Thyroid gland (tissue), 4 donors: Measurements from ENCODE around the gene KCNIP1. TPM values are rescaled to one million over a fixed set of nuclear protein-coding genes. Genes with fewer than 3 reads are reported as not detected.

ENCODE experiments used
- DNase-seq, 2 donors: peaks; one replicate each; pipeline ENCODE4 v3.0.0-alpha.2; 2019
- H3K27ac ChIP-seq, 3 donors: fragments of 200-600 bp; sonication (generic); 1 replicate in 2 of 3; 2 replicates in 1 of 3; pipeline ENCODE4 v1.5.1; 2016 to 2019; ENCODE audit warnings: mild to moderate bottlenecking in 1 of 3, moderate library complexity in 1 of 3
- H3K27me3 ChIP-seq: fragments of 200-600 bp; sonication (generic); one replicate; pipeline ENCODE4 v1.5.1; 2019
- H3K36me3 ChIP-seq, 2 donors: fragments of 200-600 bp; sonication (generic); one replicate each; pipeline ENCODE4 v1.5.1; 2016 to 2019
- H3K4me1 ChIP-seq, 2 donors: fragments of 200-600 bp; sonication (generic); one replicate each; pipeline ENCODE4 v1.5.1; 2017 to 2019
- H3K4me3 ChIP-seq, 3 donors: fragments of 200-600 bp; sonication (generic); replicated peaks in 1 of 3; 1 replicate in 2 of 3; 2 replicates in 1 of 3; pipeline ENCODE4 v1.5.1; 2016; ENCODE audit warnings: mild to moderate bottlenecking in 1 of 3
- H3K9me3 ChIP-seq: fragments of 200-600 bp; sonication (generic); one replicate; pipeline ENCODE4 v1.5.1; 2017
- CTCF ChIP-seq, 6 experiments: fragments of 200-600 bp in 3 of 6; fragments of 450-650 bp in 3 of 6; sonication (generic) in 3 of 6; IDR thresholded peaks; one replicate each; pipeline ENCODE4 v1.5.1; 2016 to 2019; ENCODE audit warnings: antibody characterized with exemption in 6 of 6, mild to moderate bottlenecking in 2 of 6, inconsistent platforms in 1 of 6, moderate library complexity in 1 of 6
- POLR2A ChIP-seq, 2 donors: fragments of 450-650 bp; IDR thresholded peaks; one replicate each; pipeline ENCODE4 v1.6.1; 2017; ENCODE audit warnings: antibody characterized with exemption in 2 of 2, mild to moderate bottlenecking in 2 of 2, moderate library complexity in 1 of 2
- WGBS, 2 donors: methylation state at CpG; one replicate each; pipeline ENCODE4 v1.1.5; 2017; 5-methylcytosine and 5-hydroxymethylcytosine counted together
- intact Hi-C: fragments of 100-400 bp; cut with DNase I; formaldehyde crosslinking; loops from one replicate; pipeline ENCODE4 v1.15.1; 2023
- total RNA-seq, 4 donors: library from RNA; depleted of rRNA; stranded (reverse); fragments of >200 nt; gene quantifications; one replicate each; pipeline ENCODE4 v1.2.3, GENCODE V29; 2016

Gene KCNIP1
- total RNA-seq, 4 donors from 2014 or later: 0.54 to 1.7 TPM; not detected in 2

GRCh38 chr5:170639221-170639925 is 135.6 kb downstream of the KCNIP1 start:
- H3K9me3 ChIP-seq: no peaks in the 10 kb centered on the region
- WGBS, 2 donors: 85 to 88% methylated on average over 17 of the region's 17 CpGs
- intact Hi-C loops: loop anchor here (10.0 kb wide), 1 partner anchor 135 kb away; no protein-coding TSS in a partner anchor

GRCh38 chr5:170640731-170641588 is 137.1 kb downstream of the KCNIP1 start:
- TF ChIP-seq POLR2A (IDR thresholded peaks at IDR 0.05) (no peak), CTCF (IDR thresholded peaks at IDR 0.05) (no peak)
- intact Hi-C loops: no loop called here
- no peaks in the 10 kb centered on the region for H3K36me3 ChIP-seq
- no peak overlapping the region for H3K4me3 ChIP-seq
- no peak overlapping the region for H3K27ac ChIP-seq
- H3K4me1 ChIP-seq: no peaks in the 10 kb centered on the region
- 72 to 79% methylated on average over 13 of the region's 13 CpGs for WGBS, 2 donors
- H3K9me3 ChIP-seq: no peaks in the 10 kb centered on the region
- no peaks in the 10 kb centered on the region for H3K27me3 ChIP-seq
- no peak for DNase-seq

More at GRCh38 chr5:170639221-170639925, 135.6 kb downstream of the KCNIP1 start:
- no peak for DNase-seq
- H3K27me3 ChIP-seq: no peaks in the 10 kb centered on the region
- TF ChIP-seq CTCF (IDR thresholded peaks at IDR 0.05) (no peak), POLR2A (IDR thresholded peaks at IDR 0.05) (no peak)
- H3K36me3 ChIP-seq: no peaks in the 10 kb centered on the region
- peaks cover under 1% of the 10 kb centered on the region in 2 donors for H3K4me1 ChIP-seq
- H3K27ac ChIP-seq: no peak overlapping the region
- H3K4me3 ChIP-seq: no peak overlapping the region

- DNase-seq: no peak
- Histone ChIP-seq H3K36me3 (no peaks in the 10 kb centered on the region), H3K27ac (no peak overlapping the region), H3K27me3 (no peaks in the 10 kb centered on the region), H3K9me3 (no peaks in the 10 kb centered on the region), H3K4me3 (no peak overlapping the region), H3K4me1 (no peaks in the 10 kb centered on the region)
- WGBS, 2 donors: 85 to 90% methylated on average over 11 of the region's 15 CpGs
- intact Hi-C loops: no loop called here
- no peak for TF ChIP-seq CTCF (IDR thresholded peaks at IDR 0.05)
- no peak for TF ChIP-seq POLR2A (IDR thresholded peaks at IDR 0.05)
Observed at GRCh38 chr5:170641589-170642031, 137.8 kb downstream of the KCNIP1 start.

DNA sequence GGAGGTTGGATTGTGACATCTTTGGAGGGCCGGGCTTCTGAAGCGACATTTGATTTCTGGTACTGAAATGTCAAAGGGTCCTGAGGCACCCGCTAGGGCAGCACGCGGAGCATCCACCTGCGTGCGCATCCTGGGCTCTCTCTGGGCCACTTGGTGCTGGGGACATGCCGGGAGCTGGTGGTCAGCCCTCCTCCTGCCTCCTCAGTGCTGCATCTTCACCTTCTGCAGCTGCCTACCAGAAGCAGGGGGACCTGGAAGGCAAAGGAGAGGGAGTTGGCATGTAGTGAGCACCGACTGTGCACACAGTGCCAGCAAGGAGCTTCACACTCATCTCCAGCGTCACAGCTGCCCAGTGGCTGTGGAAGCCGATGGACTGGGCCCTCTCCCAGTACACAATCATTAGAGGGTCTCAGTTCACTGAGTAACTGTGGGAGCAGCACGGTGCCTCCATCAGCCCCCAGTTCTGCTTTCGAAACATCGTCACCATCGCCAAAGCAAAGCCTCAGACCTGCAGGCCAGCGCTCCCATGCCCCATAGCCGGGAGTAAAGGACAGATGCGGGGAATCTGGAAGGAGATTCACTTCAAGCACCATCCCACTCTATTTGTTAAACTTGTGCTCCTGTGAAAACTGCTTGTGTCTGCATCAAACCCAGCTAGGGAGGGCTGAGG is 138.4 kb downstream of the KCNIP1 start:
- no peak for TF ChIP-seq CTCF (IDR thresholded peaks at IDR 0.05)
- no peak for TF ChIP-seq POLR2A (IDR thresholded peaks at IDR 0.05)
- no peak overlapping the region for H3K4me3 ChIP-seq
- no peak for DNase-seq
- no peak overlapping the region for H3K27ac ChIP-seq
- H3K36me3 ChIP-seq: no peaks in the 10 kb centered on the region
- intact Hi-C loops: no loop called here
- no peaks in the 10 kb centered on the region for H3K4me1 ChIP-seq
- H3K27me3 ChIP-seq: no peaks in the 10 kb centered on the region
- 81 to 84% methylated on average over 17 to 18 of the region's 18 CpGs for WGBS, 2 donors
- no peaks in the 10 kb centered on the region for H3K9me3 ChIP-seq
